Activated T-cell treated with anti-CD3 and anti-CD28 coated beads, Interleukin-2, amount 50 U/mL, for 1 hour (primary cell): ENCODE measurements around the gene DIAPH1.

Experiments
- DNase-seq: peaks from one replicate; pipeline ENCODE4 v3.0.0-alpha.2; 2020

DIAPH1 gene

DNA sequence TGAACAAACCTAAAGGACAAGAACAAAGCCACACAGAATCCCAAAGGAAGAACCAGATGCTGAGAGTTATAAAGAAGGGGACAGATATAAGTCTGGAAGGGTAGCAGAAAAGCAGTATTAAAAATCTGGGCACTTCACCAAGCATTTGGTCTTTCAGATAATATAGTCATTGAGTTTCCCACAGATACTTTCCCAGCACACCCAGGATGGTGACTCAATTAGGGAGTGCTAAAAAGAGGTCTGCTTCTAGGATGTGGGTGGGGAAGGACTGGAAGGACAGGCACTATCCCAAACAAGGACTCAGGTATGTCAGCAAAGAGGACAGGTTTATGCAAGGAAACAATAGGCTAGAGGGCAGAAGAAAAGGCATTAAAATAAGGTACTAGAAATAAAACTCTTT, 59.3 kb downstream of the DIAPH1 start:
- no peak for DNase-seq

- no peak for DNase-seq
Measured at GRCh38 chr5:141558150-141558549, 60.6 kb downstream of the DIAPH1 start.

GRCh38 chr5:141557681-141558136, 61.1 kb downstream of the DIAPH1 start:
- peak; percentile 76 for DNase-seq

DNA sequence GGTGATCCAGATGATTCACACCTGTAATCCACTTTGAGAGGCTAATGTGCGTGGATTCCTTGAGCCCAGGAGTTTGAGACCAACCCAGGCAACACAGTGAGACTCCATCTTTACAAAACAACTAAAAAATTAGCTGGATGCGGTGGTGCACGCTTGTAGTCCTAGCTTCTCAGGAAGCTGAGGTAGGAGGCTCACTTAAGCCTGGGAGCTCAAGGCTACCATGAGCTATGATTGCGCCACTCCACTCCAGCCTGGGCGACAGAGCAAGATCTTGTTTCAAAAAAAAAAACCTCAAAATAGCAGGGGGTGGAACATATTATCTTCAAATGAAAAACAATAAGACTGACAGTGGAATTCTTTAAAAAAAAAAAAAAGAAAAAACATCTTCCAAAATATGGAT, 70.9 kb downstream of the DIAPH1 start:
- no peak for DNase-seq

DNA sequence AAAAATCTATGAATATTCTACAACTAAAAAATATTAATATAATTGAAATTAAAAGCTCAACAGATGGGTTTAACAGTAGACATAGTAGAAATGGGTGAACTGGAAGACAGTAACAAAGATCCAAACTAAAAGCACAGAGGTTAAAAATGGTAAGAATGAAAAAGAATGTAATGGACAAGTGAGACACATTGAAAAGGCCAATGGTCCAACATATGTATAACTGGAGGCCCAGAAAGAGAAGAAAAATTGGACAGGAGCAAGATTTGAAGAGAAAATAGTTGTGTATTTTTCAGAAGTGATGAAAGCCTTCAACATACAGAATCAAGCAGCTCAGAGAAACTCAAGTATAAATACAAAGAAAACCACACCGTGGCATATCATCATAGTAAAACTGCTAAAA, 71.3 kb downstream of the DIAPH1 start:
- no peak for DNase-seq

DNA sequence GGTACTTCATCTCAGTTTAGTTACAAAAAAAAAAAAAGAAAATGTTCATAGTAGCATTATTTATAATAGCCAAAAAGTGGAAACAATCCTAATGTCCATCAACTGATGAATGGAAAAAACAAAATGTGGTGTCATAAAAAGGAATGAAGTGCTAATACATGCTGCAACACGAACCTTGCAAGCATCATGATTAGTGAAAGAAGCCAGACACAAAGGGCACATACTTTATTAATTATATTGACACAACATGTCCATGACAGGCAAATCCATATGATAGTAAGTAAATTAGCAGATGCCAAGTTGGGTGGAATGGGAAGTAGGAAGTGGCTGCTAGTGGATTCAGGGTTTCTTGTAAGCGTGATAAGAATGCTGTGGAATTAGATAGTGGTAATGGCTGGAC, 75.7 kb downstream of the DIAPH1 start:
- no peak for DNase-seq

DNA sequence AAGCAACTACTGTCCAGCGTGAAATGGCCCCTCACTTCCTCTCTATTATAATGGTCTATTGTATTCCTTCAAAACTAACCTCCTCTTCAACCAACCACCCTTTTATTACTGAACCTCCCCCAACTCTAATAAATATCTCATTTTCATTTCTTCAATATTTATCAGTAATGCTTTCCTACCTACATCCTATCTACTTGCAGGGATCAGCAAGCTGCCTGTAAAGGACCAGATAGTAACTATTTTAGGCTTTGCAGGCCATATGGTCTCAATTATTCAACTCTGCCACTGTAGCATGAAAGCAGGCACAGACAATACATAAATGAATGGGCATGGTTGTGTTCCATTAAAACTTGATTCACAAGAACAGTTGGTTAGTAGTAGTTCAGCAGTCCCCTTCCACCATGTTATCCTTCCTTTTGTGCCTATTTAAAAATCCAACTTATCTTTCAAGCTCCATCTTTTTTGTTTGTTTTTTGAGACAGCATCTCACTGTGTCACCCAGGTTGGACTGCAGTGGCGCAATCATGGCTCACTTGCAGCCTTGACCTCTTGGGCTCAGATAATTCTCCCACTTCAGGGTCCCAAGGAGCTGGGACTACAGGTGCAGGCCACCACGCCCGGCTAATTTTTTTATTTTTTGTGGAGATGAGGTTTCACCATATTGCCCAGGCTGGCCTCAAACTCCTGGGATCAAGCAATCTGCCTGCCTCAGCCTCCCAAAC, 84.1 kb downstream of the DIAPH1 start:
- no peak for DNase-seq

DNA sequence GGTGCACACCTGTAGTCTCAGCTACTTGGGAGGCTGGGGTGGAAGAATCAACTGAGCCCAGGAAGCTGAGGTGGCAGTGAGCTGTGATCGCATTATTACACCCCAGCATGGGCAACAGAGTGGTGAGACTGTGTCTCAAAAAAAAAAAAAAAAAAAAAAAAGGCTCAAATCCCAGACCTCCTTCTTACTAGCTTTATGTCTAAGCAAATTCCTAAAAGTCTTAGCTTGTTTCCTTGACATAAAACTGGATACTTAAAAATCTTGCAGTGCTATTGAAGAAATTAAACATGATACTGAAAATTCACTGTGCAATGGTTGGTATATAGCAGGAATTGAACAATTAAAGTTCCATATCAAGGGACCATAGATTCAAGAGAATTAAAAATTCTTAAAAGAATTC, 84.9 kb downstream of the DIAPH1 start:
- DNase-seq: no peak

- DNase-seq: no peak
Measured at GRCh38 chr5:141532726-141533125, 86.1 kb downstream of the DIAPH1 start.

DNA sequence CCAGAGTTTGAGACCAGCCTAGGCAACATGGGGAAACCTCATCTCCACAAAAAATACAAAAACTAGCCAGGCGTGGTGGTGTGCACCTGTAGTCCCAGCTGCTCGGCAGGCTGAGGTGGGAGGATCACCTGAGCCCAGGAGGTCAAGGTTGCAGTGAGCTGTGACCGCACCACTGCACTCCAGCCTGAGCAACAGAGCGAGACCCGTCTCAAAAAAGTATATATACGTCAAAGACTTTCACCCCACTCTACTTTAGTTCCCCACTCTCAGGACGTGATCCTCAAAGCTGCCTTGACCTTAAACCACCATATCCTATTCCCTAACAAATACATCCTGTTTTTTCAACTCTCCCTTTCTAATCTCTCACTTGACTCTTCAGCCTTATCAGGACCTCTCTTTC, 88.9 kb downstream of the DIAPH1 start:
- no peak for DNase-seq

- no peak for DNase-seq
Measured at GRCh38 chr5:141529002-141529401, 89.8 kb downstream of the DIAPH1 start.

- no peak for DNase-seq
Measured at GRCh38 chr5:141528291-141528984, 90.4 kb downstream of the DIAPH1 start.

- no peak for DNase-seq
Measured at GRCh38 chr5:141527426-141527825, 91.4 kb downstream of the DIAPH1 start.

GRCh38 chr5:141525653-141526052, 93.1 kb downstream of the DIAPH1 start:
- no peak for DNase-seq

DNA sequence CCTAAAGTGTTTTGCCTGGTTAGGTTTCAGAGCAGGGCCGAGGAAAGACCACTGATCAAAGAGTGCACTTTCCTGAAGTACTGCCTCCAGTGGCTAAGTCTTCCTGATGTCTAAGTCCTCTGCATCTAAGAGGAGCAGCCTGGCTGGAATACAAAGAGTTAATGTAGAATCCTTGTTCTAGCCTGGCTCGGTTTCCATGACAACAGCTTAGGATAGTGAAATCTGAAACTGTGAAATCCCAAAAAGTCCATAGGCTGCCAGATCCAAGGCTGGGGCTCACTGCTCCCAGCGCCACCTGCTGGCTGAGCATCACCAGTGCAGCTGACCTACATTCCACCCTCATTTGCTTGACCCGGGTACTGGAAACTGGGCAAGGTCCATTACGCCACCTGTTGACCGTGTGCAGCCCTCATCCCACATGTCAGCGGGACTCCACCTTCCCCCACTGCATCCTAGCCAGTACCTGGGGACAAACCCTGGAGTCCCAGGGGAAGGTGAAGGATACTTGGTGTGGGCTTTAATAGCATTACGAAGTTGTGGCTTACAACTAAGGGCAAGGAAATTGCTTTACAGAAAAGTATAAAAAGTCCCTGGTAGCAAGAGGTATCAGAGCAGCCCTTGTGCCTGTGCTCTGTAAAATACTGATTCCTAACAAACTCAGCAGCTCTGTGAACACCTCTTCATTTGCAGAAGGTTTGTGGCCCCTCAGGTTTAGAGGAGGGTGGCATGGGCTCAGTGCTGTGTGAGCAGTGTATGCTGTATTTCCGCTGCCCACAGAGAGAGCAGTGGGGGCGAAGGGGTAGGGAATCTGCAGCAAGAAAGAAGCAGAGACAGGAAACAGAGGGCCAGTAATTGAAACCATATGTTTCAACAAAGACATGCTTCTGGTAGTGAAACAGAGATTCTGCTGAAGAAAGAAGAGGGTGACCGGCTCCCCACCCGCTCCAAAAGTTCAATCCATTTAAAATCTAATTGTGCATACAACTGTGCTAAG, 93.9 kb downstream of the DIAPH1 start:
- DNase-seq: peak; percentile 65

GRCh38 chr5:141523991-141524390, 94.8 kb downstream of the DIAPH1 start:
- no peak for DNase-seq

DNA sequence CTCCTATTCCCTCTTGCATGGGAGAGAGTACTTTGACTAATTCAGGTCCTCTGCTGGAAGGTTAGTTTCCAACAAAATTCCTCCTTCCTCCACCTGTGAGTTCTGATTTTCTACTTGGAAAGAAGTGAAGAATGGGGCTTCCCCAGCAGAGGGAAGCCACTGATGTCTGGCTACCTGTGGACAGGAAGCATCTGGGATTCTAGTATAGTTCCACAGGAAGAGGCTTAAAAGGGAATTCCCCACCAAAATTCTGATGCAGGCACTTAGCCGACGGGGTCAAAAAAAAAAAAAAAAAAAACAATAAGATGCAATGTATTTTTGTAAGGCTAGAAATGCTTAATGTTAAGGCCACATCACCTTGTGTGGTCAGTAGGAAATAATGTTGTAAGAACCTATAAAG, 96.5 kb downstream of the DIAPH1 start:
- no peak for DNase-seq

GRCh38 chr5:141521244-141521781, 97.5 kb downstream of the DIAPH1 start:
- DNase-seq: no peak

DNA sequence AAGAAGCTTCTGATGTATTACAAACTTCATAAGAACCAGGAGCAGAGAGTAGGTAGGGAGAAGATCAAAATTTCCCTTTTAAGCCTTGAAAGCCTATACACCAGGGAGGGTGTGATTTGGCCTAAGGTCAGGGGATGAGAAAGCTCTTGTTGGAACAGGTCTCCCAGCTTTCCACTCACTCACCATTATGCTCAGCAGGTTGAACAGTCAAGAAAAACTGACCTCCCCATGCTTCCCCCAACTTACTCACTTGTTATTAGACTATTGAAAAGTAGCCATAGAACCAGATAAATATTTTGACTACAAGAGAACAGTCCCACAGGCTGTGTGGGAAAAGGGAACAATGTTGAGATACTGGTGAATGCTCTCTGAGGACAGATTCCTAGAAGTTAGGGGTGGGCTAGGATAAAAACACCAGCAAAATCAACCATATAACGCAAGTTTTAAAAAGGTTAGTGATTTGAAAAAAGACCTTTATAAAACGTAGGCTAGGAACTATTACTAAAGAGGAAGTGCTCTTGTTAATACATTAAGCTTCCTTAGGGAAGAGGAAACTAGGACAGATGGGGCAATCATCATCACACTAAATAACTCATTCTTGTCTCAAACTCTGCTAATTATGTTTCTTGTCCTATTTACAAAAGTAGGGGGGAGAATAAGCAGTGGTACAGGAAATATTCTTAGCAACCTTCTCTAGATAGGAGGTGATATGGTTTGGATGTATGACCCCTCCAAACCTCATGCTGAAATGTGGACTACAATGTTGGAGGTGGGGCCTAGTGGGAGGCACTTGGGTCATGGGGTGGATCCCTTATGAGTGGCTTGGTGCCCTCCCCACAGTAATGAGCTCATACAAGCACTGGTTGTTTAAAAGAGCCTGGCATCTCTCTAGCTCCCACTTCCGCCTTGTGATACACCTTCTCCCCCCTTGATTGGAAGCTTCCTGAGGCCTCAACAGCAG, 98.9 kb downstream of the DIAPH1 start:
- no peak for DNase-seq

DNA sequence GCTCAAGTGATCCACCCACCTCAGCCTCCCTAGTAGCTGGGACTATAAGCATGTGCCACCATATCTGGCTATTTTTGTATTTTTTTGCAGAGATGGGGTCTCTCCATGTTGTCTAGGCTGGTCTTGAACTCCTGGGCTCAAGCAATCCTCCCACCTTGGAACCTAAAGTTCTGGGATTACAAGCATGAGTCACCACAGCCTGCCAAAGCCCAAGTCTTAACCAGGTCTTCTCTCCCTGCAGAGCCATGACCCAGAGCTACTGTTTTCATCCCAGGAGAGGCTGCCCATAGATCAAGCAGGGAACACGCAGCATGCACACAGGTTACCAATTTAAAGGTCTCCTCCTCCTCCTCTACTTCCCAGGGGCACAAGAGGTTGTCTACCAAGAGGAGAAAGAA, 100.2 kb downstream of the DIAPH1 start:
- DNase-seq: no peak

- DNase-seq: no peak
Measured at GRCh38 chr5:141517880-141518617, 100.8 kb downstream of the DIAPH1 start.
